Mesendoderm (in vitro differentiated cells): ENCODE data around the gene RRN3. TPM values are rescaled to one million over a fixed set of nuclear protein-coding genes. Genes with fewer than 3 reads are reported as not detected.
"Not testable (repeated sequence)": the region's sequence is repeated elsewhere in the genome, so short reads cannot be mapped to it uniquely, and the experiment has no call there.

Experiments used
- DNase-seq: peaks from one replicate; pipeline ENCODE4 v3.0.0; 2013
- H2AK5ac ChIP-seq: 2 replicates; pipeline ENCODE4 v1.6.1; 2013; ENCODE audit warnings: low read length, inconsistent platforms
- H2BK120ac ChIP-seq: 2 replicates; pipeline ENCODE4 v1.6.1; 2013; ENCODE audit warnings: low read depth, mild to moderate bottlenecking, low read length, moderate library complexity, mixed read lengths
- H2BK15ac ChIP-seq: replicated peaks from 2 replicates; pipeline ENCODE4 v1.6.1; 2013; ENCODE audit warnings: low read depth, mild to moderate bottlenecking, moderate library complexity
- H2BK5ac ChIP-seq: 2 replicates; pipeline ENCODE4 v1.6.1; 2013; ENCODE audit warnings: low read length, inconsistent platforms
- H3K18ac ChIP-seq: 2 replicates; pipeline ENCODE4 v1.6.1; 2013; ENCODE audit warnings: mild to moderate bottlenecking, low read length, mixed read lengths
- H3K23ac ChIP-seq: one replicate; pipeline ENCODE4 v1.6.1; 2013; ENCODE audit warnings: low read length
- H3K27ac ChIP-seq: 2 replicates; pipeline ENCODE4 v1.5.1; 2013; ENCODE audit warnings: low read depth, mild to moderate bottlenecking, inconsistent platforms, low read length, moderate library complexity
- H3K27me3 ChIP-seq: 2 replicates; pipeline ENCODE4 v1.6.1; 2013; ENCODE audit warnings: low read length, control low read depth, mild to moderate bottlenecking, inconsistent platforms; ENCODE audit not compliant: insufficient read depth, poor library complexity
- H3K36me3 ChIP-seq: 2 replicates; pipeline ENCODE4 v1.6.1; 2013; ENCODE audit warnings: low read length, inconsistent platforms; ENCODE audit not compliant: control insufficient read depth, insufficient read depth
- H3K4ac ChIP-seq: one replicate; pipeline ENCODE4 v1.6.1; 2013; ENCODE audit warnings: low read depth, mild to moderate bottlenecking, low read length, moderate library complexity
- H3K4me1 ChIP-seq: 2 replicates; pipeline ENCODE4 v1.6.1; 2013; ENCODE audit warnings: low read depth, low read length, inconsistent platforms; ENCODE audit not compliant: control insufficient read depth
- H3K4me2 ChIP-seq: 2 replicates; pipeline ENCODE4 v1.6.1; 2013; ENCODE audit warnings: low read length
- H3K4me3 ChIP-seq: 2 replicates; pipeline ENCODE4 v1.5.1; 2013; ENCODE audit warnings: mild to moderate bottlenecking, low read length
- H3K56ac ChIP-seq: one replicate; pipeline ENCODE4 v1.6.1; 2013; ENCODE audit warnings: low read length
- H3K79me1 ChIP-seq: 2 replicates; pipeline ENCODE4 v1.6.1; 2013; ENCODE audit warnings: low read length, inconsistent platforms
- H3K79me2 ChIP-seq: 2 replicates; pipeline ENCODE4 v1.6.1; 2013; ENCODE audit warnings: mild to moderate bottlenecking, low read length; ENCODE audit not compliant: control insufficient read depth, insufficient read depth
- H3K9ac ChIP-seq: 2 replicates; pipeline ENCODE4 v1.6.1; 2013; ENCODE audit warnings: low read length, inconsistent platforms
- H4K5ac ChIP-seq: one replicate; pipeline ENCODE4 v1.6.1; 2013; ENCODE audit warnings: low read length
- H4K8ac ChIP-seq: one replicate; pipeline ENCODE4 v1.6.1; 2013; ENCODE audit warnings: low read depth, mild to moderate bottlenecking, control low read depth, low read length, moderate library complexity
- whole genome bisulfite sequencing: extraction: QIAGEN DNeasy Blood & Tissue Kit; methylation state at CpG from one replicate; pipeline ENCODE4 v1.1.7; 2013; ENCODE audit warnings: low lambda C conversion rate, missing lambda C conversion rate; ENCODE audit not compliant: insufficient coverage; ENCODE audit errors: extremely low coverage; 5-methylcytosine and 5-hydroxymethylcytosine counted together
- polyA plus RNA-seq, 2 experiments: library from polyadenylated mRNA; stranded (reverse); fragments of 200-250 nt; gene quantifications; one replicate each; pipeline ENCODE4 v1.2.3, GENCODE V29; 2013

The RRN3 gene, protein sequence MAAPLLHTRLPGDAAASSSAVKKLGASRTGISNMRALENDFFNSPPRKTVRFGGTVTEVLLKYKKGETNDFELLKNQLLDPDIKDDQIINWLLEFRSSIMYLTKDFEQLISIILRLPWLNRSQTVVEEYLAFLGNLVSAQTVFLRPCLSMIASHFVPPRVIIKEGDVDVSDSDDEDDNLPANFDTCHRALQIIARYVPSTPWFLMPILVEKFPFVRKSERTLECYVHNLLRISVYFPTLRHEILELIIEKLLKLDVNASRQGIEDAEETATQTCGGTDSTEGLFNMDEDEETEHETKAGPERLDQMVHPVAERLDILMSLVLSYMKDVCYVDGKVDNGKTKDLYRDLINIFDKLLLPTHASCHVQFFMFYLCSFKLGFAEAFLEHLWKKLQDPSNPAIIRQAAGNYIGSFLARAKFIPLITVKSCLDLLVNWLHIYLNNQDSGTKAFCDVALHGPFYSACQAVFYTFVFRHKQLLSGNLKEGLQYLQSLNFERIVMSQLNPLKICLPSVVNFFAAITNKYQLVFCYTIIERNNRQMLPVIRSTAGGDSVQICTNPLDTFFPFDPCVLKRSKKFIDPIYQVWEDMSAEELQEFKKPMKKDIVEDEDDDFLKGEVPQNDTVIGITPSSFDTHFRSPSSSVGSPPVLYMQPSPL
- 18.1 TPM for polyA plus RNA-seq (2013, experiment 1 of 2)
- 17.7 TPM for polyA plus RNA-seq (2013, experiment 2 of 2)

DNA sequence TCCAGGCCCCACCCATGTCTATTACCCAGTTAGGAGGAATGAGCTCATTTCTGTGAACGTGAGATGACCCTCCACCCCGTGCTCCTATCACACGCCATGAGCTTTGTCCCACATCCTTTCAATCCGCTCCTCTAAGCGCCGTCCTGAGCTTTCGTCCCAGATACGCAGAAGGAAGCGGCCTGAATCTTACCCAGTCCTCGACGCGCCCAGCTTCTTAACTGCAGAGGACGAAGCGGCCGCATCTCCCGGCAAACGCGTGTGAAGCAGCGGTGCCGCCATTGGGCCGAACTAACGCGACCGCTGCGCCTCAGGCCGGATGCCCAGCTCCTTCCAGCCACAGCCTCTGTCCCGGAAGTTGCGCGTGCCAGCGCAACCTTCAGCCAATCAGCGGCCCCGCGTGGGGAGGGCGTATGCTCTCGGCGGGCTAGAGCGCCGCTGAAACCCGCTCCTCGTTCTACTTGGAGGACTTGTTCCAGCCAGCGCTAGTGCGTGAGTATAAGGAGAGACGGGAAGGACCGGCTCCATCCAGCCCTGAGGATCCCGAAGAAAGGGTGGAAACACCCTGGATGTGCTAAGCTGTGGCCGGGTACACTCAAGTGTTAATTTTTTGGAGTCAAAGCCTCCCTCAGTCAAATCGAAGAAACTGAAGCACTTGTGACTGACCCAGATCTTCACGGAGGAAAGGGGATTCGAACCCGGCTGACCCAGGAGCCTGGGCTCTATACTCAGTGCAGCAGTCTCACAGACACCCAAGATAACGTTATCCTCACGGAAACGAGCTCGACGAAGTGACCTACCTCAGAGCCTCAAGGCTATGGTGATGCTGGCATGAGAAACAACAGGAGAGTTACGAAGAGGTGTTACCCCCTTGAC lies at the start of gene RRN3:
Gene RRN3 (minus strand): TSS at position 318 of the 873 bp plus-strand sequence. CDS start 39 bp downstream, at position 279.
- H3K23ac ChIP-seq, H3K4me1 ChIP-seq, H2BK120ac ChIP-seq, H3K79me1 ChIP-seq, H3K18ac ChIP-seq, H2BK15ac ChIP-seq, H2BK5ac ChIP-seq, H2AK5ac ChIP-seq, H3K27ac ChIP-seq, H3K79me2 ChIP-seq, H3K36me3 ChIP-seq, H3K27me3 ChIP-seq: not testable (repeated sequence)
- DNase-seq = peak; percentile 95
- peak within 1 kb of the TSS; percentile 61 for H3K4me3 ChIP-seq
- WGBS = no CpG with 5 or more reads among the region's 56 CpGs
- H3K4ac ChIP-seq = peak within 1 kb of the TSS; percentile 68
- H3K9ac ChIP-seq = peak within 1 kb of the TSS; percentile 77
- H3K4me2 ChIP-seq = peak within 1 kb of the TSS; percentile 66
- H3K56ac ChIP-seq = peak within 1 kb of the TSS; percentile 91
- peak within 1 kb of the TSS; percentile 91 for H4K5ac ChIP-seq
- peak within 1 kb of the TSS; percentile 83 for H4K8ac ChIP-seq

- H4K8ac ChIP-seq, H3K36me3 ChIP-seq, H4K5ac ChIP-seq, H2AK5ac ChIP-seq, H2BK120ac ChIP-seq, H3K79me1 ChIP-seq, H3K4me2 ChIP-seq, H3K4me3 ChIP-seq, H2BK15ac ChIP-seq, H3K4me1 ChIP-seq, H2BK5ac ChIP-seq, H3K27me3 ChIP-seq, H3K23ac ChIP-seq: not testable (repeated sequence)
- peak overlapping the region; percentile 58 for H3K4ac ChIP-seq
- H3K27ac ChIP-seq = peak overlapping the region; percentile 98
- whole genome bisulfite sequencing = no CpG with 5 or more reads among the region's 26 CpGs
- H3K9ac ChIP-seq = peak overlapping the region; percentile 66
- H3K18ac ChIP-seq = peak overlapping the region; percentile 98
- peak; percentile 75 for DNase-seq
- peaks cover 23% of the 10 kb centered on the region for H3K79me2 ChIP-seq
- peak overlapping the region; percentile 86 for H3K56ac ChIP-seq
Measured at GRCh38 chr16:15143601-15144091, 49.6 kb upstream of the RRN3 start.

DNA sequence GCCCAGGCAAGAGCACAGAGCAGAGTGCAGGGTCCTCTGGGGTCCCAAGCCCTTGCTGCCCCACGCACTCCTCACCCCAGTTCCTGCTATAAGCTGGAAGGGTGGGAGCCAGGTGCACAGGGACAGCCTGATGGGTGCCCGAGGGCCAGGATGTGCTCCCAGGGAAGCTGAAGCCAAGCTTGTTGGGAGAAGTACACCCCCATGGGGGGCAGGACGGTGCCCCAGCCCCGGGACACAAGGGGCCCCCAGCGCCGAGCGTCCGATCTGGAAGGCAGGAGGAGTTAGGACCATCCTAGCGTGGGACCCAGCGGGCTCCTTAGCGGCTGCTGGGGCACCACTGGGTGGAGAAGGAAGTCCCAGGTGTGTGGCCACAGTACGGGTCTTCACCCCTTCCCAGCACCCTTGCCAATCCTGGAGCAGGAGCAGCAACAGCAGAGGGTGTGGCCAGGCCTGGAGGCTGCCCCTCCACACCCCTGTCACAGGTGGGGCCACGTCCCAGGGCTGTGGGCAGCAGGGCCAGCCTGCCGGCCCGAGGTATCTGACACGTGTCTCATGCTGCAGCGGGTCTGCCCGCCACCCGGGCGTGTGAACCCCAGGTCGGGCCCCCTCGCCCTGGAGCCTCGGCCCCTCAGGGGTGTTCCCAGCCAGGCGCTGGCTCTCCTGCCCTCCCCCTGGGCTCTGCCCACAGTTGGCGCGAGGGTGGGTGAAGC lies 49.0 kb upstream of the RRN3 start:
- not testable (repeated sequence) for H3K79me1 ChIP-seq, H3K4me2 ChIP-seq, H3K4me3 ChIP-seq, H3K27me3 ChIP-seq, DNase-seq, H2BK120ac ChIP-seq, H3K23ac ChIP-seq, H2BK5ac ChIP-seq, H3K4me1 ChIP-seq, H3K4ac ChIP-seq, H4K8ac ChIP-seq, H3K9ac ChIP-seq, H4K5ac ChIP-seq, H2BK15ac ChIP-seq, H3K36me3 ChIP-seq, H2AK5ac ChIP-seq
- peaks cover 23% of the 10 kb centered on the region for H3K79me2 ChIP-seq
- peak overlapping the region; percentile 34 for H3K56ac ChIP-seq
- H3K27ac ChIP-seq = peak overlapping the region; percentile 98
- no CpG with 5 or more reads among the region's 26 CpGs for WGBS
- peak overlapping the region; percentile 98 for H3K18ac ChIP-seq

GRCh38 chr16:15142107-15142890 lies 48.2 kb upstream of the RRN3 start:
- not testable (repeated sequence) for H3K9ac ChIP-seq, H3K4ac ChIP-seq, H3K27me3 ChIP-seq, H3K4me3 ChIP-seq, H3K23ac ChIP-seq, H3K4me2 ChIP-seq, H2BK120ac ChIP-seq, H3K79me1 ChIP-seq, H4K8ac ChIP-seq, H2BK5ac ChIP-seq, H3K36me3 ChIP-seq, H3K56ac ChIP-seq, H2BK15ac ChIP-seq, H3K18ac ChIP-seq, H4K5ac ChIP-seq, H2AK5ac ChIP-seq, H3K4me1 ChIP-seq, H3K27ac ChIP-seq, DNase-seq
- no CpG with 5 or more reads among the region's 27 CpGs for WGBS
- peaks cover 23% of the 10 kb centered on the region for H3K79me2 ChIP-seq
